Type B pancreatic cell (in vitro differentiated cells): ENCODE data around the gene VSX1. TPM values are rescaled to one million over a fixed set of nuclear protein-coding genes. Genes with fewer than 3 reads are reported as not detected.

Experiments
- DNase-seq: peaks from one replicate; pipeline ENCODE4 v3.0.0; 2021; ENCODE audit warnings: mixed read lengths; ENCODE audit not compliant: unreplicated experiment; ENCODE audit errors: extremely low spot score
- H3K27ac Mint-ChIP-seq: 2 replicates; pipeline ENCODE4 v1.8.0; 2021; ENCODE audit warnings: mild to moderate bottlenecking, mixed read lengths
- H3K27me3 Mint-ChIP-seq: 2 replicates; pipeline ENCODE4 v1.8.0; 2021; ENCODE audit warnings: mixed read lengths
- H3K36me3 Mint-ChIP-seq: 2 replicates; pipeline ENCODE4 v1.8.0; 2021; ENCODE audit warnings: mixed read lengths
- H3K4me1 Mint-ChIP-seq: one replicate; pipeline ENCODE4 v1.8.0; 2021; ENCODE audit warnings: mixed read lengths; ENCODE audit not compliant: unreplicated experiment
- H3K4me3 Mint-ChIP-seq: 2 replicates; pipeline ENCODE4 v1.8.0; 2021; ENCODE audit warnings: mild to moderate bottlenecking, mixed read lengths
- H3K9me3 Mint-ChIP-seq: 2 replicates; pipeline ENCODE4 v1.8.0; 2021; ENCODE audit warnings: mixed read lengths
- CTCF ChIP-seq: fragments of 200-600 bp; sonication (generic); conservative IDR thresholded peaks from 2 replicates; pipeline ENCODE4 v1.5.0; 2021; ENCODE audit warnings: antibody characterized with exemption, mild to moderate bottlenecking
- total RNA-seq: library from RNA; stranded (reverse); gene quantifications from 2 replicates; pipeline ENCODE4 v1.2.1, GENCODE V29; 2021; ENCODE audit warnings: low replicate concordance

The VSX1 gene
- total RNA-seq, 1 donor from 2014 or later: not detected

GRCh38 chr20:25030007-25030648 lies 51.8 kb downstream of the VSX1 start:
- Mint-ChIP-seq H3K27me3 (no peaks in the 10 kb centered on the region), H3K4me1 (peaks cover 10% of the 10 kb centered on the region), H3K9me3 (no peaks in the 10 kb centered on the region), H3K36me3 (no peaks in the 10 kb centered on the region), H3K4me3 (no peak overlapping the region), H3K27ac (no peak overlapping the region)
- no peak for TF ChIP-seq CTCF
- no peak for DNase-seq

GRCh38 chr20:25025986-25026605 lies 55.8 kb downstream of the VSX1 start:
- Mint-ChIP-seq H3K36me3 (no peaks in the 10 kb centered on the region), H3K9me3 (no peaks in the 10 kb centered on the region), H3K4me3 (no peak overlapping the region), H3K27ac (no peak overlapping the region), H3K4me1 (no peaks in the 10 kb centered on the region), H3K27me3 (no peaks in the 10 kb centered on the region)
- DNase-seq: no peak
- no peak for TF ChIP-seq CTCF

Other genes starting within 250 kb of the VSX1 start
- not detected in 2 replicates for gene CST7, start 132.9 kb downstream of the VSX1 start, total RNA-seq
- 71.6 and 72.8 TPM in 2 replicates for gene APMAP, start 89.4 kb downstream of the VSX1 start, total RNA-seq
- gene ACSS1, start 24.0 kb downstream of the VSX1 start, total RNA-seq: 22.2 and 27.5 TPM in 2 replicates
- 64.1 and 78.3 TPM in 2 replicates for gene ENTPD6, start 113.6 kb upstream of the VSX1 start, total RNA-seq
- 39.3 and 52.2 TPM in 2 replicates for gene PYGB, start 165.9 kb upstream of the VSX1 start, total RNA-seq